ENCODE results near the gene PFAS. TPM values are rescaled to one million over a fixed set of nuclear protein-coding genes. Genes with fewer than 3 reads are reported as not detected.
A peak's percentile ranks its signal among the peaks of the same experiment; 100 is the strongest.

PFAS gene, protein sequence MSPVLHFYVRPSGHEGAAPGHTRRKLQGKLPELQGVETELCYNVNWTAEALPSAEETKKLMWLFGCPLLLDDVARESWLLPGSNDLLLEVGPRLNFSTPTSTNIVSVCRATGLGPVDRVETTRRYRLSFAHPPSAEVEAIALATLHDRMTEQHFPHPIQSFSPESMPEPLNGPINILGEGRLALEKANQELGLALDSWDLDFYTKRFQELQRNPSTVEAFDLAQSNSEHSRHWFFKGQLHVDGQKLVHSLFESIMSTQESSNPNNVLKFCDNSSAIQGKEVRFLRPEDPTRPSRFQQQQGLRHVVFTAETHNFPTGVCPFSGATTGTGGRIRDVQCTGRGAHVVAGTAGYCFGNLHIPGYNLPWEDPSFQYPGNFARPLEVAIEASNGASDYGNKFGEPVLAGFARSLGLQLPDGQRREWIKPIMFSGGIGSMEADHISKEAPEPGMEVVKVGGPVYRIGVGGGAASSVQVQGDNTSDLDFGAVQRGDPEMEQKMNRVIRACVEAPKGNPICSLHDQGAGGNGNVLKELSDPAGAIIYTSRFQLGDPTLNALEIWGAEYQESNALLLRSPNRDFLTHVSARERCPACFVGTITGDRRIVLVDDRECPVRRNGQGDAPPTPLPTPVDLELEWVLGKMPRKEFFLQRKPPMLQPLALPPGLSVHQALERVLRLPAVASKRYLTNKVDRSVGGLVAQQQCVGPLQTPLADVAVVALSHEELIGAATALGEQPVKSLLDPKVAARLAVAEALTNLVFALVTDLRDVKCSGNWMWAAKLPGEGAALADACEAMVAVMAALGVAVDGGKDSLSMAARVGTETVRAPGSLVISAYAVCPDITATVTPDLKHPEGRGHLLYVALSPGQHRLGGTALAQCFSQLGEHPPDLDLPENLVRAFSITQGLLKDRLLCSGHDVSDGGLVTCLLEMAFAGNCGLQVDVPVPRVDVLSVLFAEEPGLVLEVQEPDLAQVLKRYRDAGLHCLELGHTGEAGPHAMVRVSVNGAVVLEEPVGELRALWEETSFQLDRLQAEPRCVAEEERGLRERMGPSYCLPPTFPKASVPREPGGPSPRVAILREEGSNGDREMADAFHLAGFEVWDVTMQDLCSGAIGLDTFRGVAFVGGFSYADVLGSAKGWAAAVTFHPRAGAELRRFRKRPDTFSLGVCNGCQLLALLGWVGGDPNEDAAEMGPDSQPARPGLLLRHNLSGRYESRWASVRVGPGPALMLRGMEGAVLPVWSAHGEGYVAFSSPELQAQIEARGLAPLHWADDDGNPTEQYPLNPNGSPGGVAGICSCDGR (N-terminal part only)
- total RNA-seq (10 to 100 TPM in 1 of 4 donors, 1 to 10 TPM in 3; 4.6 to 10.2 (median 6.9) TPM), polyA plus RNA-seq (10 to 100 TPM in 1 of 3 donors, 1 to 10 TPM in 2; 1.4 to 22.2 (median 1.8) TPM)

DNA sequence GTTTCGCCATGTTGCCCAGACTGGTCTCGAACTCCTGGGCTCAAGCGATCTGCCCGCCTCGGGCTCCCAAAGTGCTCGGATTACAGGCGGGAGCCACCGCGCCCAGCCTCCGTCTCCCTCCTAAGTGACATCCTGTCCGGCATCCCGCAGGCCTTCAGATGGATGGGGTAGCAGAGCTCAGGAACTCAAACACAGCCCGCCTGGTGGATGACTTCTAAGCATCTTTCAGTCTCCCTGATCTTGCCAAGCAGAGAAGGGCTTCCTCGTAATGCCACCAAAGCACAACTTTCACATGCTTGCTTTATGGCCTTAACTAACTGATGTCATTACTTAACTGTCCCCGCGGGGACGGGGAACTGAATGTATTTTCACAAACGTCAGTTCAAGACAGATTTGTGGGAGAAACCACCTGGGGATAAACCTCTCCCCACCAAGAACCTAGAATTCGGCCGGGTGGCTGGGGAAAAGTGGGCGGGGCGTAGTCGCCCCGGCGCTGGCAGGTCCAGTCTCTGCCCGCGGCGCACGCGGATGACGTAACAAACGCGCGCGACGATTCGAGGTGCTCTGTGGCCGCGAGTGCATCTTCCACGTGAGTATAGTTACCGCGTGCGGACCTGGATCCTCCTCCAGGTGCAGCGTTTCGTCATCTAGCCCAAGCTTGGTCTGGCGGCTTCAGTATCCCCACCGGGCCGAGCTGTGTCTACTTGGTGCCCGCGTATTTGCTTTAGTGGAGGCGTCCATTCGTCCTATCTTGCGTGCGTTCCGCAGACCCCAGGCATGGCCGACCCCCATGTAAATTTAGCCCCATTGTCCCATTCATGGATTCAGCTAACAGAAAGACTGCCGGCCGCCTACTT is at the start of gene PFAS:
Gene PFAS, plus strand, starts transcription at position 539 of the 857 bp plus-strand sequence. CDS start 4,649 bp downstream, outside the sequence.
- Histone ChIP-seq H3K4me3 (peak within 1 kb of the TSS; percentile 60 to 66 (median 62)), H3K27ac (peak within 1 kb of the TSS; percentile 95 to 98 (median 98)), H3K9me3 (no peaks in the 10 kb centered on the region), H3K36me3 (peaks cover 0 to 13% (median 5%) of the 10 kb centered on the region in 4 donors), H3K27me3 (no peaks in the 10 kb centered on the region), H3K4me1 (peaks cover 0 to 34% (median 17%) of the 10 kb centered on the region in 4 donors)
- peak; percentile 97 for DNase-seq
- WGBS, 2 donors, result 0% methylated on average over 58 of the region's 58 CpGs
- intact Hi-C loops (cut with DNase I), result loop anchor here (1.0 to 5.0 kb wide), 5 partner anchors 26 to 133 kb away; partner anchors contain the start of genes ALOXE3, RANGRF and RPL26
- TF ChIP-seq EP300 (IDR thresholded peaks at IDR 0.05) (peak in 2 of 4 donors; percentile 7), POLR2AphosphoS5 (IDR thresholded peaks at IDR 0.05) (peak; percentile 70 to 88 (median 76)), POLR2A (IDR thresholded peaks at IDR 0.05) (peak in 1 of 2 donors; percentile 14)
- TF ChIP-seq, protein P1, sequence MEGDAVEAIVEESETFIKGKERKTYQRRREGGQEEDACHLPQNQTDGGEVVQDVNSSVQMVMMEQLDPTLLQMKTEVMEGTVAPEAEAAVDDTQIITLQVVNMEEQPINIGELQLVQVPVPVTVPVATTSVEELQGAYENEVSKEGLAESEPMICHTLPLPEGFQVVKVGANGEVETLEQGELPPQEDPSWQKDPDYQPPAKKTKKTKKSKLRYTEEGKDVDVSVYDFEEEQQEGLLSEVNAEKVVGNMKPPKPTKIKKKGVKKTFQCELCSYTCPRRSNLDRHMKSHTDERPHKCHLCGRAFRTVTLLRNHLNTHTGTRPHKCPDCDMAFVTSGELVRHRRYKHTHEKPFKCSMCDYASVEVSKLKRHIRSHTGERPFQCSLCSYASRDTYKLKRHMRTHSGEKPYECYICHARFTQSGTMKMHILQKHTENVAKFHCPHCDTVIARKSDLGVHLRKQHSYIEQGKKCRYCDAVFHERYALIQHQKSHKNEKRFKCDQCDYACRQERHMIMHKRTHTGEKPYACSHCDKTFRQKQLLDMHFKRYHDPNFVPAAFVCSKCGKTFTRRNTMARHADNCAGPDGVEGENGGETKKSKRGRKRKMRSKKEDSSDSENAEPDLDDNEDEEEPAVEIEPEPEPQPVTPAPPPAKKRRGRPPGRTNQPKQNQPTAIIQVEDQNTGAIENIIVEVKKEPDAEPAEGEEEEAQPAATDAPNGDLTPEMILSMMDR (IDR thresholded peaks at IDR 0.05), result no peak

DNA sequence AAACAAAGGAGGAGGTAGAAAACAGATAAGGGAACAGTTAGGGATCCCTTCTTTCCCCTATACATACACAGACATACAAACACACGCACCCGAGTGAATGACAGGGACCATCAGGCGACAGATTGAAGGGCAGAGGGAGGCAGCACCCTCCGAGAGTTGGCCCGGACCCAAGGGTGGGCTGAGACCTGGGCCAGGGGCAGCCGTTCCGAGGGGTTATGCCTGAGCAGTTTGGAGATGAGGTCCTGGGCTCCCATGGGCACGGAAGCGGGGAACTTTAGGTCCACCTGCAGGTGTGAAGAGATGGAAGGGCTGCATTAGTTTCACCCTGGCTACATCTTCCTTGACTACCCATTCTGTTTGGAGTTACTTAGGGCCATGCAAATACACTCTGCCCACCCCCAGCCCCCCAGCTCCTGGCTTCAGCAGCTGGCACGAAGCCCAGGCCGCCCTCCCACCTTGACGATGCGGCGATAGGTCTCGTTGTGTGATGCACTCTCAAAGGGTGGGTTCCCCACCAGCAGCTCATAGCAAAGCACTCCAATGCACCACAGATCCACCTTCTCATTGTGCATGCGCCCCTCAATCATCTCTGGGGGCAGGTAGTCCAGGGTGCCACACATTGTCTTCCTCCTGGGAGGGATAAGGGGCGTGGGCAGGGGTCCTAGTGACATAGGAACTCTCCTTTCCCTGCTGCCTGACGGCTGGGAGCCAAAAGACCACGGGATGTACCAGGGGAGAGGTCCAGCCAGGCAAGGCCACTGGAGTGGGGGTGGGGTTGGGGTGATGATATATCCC is 44.1 kb upstream of the PFAS start:
- 89 to 90% methylated on average over 19 of the region's 19 CpGs for WGBS, 2 donors
- Histone ChIP-seq H3K9me3 (no peaks in the 10 kb centered on the region), H3K4me1 (peaks cover 0 to 3% (median 2%) of the 10 kb centered on the region in 4 donors), H3K27ac (no peak overlapping the region), H3K27me3 (no peaks in the 10 kb centered on the region), H3K36me3 (no peaks in the 10 kb centered on the region), H3K4me3 (no peak overlapping the region)
- TF ChIP-seq POLR2A (IDR thresholded peaks at IDR 0.05) (no peak), POLR2AphosphoS5 (IDR thresholded peaks at IDR 0.05) (no peak), EP300 (IDR thresholded peaks at IDR 0.05) (no peak)
- TF ChIP-seq, protein P1 (IDR thresholded peaks at IDR 0.05), result no peak
- intact Hi-C loops (cut with DNase I), result no loop called here
- no peak for DNase-seq

DNA sequence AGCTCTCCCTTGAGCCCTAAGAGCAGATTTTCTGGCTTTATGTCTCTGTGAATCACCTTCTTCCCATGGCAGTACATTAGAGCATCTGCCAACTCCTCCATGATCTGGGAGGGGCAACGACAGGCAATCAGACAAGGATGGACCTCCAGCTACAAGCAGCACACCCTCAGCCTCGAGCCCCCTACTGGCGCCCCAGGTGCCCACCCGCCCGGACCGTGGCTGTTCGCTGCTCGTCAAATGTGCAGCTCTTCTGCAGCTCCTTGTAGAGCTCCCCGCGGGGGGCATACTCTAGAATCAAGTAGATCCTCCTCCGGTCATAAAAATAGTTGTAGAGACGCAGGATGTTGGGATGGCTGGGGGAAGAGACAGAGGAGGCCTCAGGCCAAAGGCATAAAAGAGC is 42.6 kb upstream of the PFAS start:
- no peak for DNase-seq
- Histone ChIP-seq H3K27ac (no peak overlapping the region), H3K4me3 (no peak overlapping the region), H3K27me3 (no peaks in the 10 kb centered on the region), H3K4me1 (peaks cover 0 to 11% (median 7%) of the 10 kb centered on the region in 4 donors), H3K9me3 (no peaks in the 10 kb centered on the region), H3K36me3 (no peaks in the 10 kb centered on the region)
- TF ChIP-seq POLR2AphosphoS5 (IDR thresholded peaks at IDR 0.05) (no peak), EP300 (IDR thresholded peaks at IDR 0.05) (no peak), POLR2A (IDR thresholded peaks at IDR 0.05) (no peak)
- TF ChIP-seq, protein P1 (IDR thresholded peaks at IDR 0.05), result no peak
- 94 to 96% methylated on average over 12 of the region's 12 CpGs for WGBS, 2 donors
- intact Hi-C loops (cut with DNase I), result no loop called here
